GM19099 (cell line): ENCODE measurements around the gene GRM4.

Source experiments
- POLR2A ChIP-seq: IDR thresholded peaks from 3 replicates; pipeline ENCODE4 v1.6.1; 2011; ENCODE audit warnings: low read depth; ENCODE audit not compliant: insufficient read length; ENCODE audit errors: extremely low read depth

GRM4 gene

GRCh38 chr6:34135541-34135940 is 10.3 kb downstream of the GRM4 start:
- no peak for TF ChIP-seq POLR2A

DNA sequence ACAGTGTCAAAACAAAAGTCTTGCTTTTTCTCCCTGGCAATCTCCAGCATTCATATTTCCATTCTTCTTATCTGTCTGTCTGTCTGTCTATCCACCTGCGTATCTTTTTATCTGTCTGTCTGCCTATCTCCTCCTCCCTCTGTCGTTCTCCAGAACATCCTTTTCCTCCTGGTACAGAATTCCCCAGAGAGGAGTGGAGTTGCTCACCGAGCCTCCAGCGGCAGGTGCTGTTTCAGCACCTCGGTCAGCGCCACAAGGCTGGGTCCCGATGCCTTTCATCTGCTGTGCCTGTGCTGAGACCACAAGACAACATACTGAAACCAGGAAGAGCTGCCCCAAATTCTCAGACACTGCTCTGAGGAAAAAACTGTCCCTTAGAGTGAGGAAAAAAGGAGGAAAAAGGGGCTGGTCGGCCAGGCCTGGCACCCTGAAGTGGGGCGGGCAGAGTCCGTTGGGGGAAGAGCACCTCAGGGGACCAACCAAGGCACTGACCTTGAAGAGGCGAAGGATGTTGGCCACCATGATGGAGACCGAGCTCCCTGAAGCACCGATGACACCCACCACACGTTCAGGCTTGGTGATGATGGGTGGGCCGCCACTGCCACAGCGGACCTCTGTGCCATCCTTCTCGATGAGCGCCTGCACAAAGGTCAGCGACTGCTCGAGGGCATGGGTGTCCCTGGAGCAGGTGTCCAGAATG is 13.3 kb downstream of the GRM4 start:
- TF ChIP-seq POLR2A = no peak

- TF ChIP-seq POLR2A = no peak
Observed at GRCh38 chr6:34131326-34132290, 14.3 kb downstream of the GRM4 start.

DNA sequence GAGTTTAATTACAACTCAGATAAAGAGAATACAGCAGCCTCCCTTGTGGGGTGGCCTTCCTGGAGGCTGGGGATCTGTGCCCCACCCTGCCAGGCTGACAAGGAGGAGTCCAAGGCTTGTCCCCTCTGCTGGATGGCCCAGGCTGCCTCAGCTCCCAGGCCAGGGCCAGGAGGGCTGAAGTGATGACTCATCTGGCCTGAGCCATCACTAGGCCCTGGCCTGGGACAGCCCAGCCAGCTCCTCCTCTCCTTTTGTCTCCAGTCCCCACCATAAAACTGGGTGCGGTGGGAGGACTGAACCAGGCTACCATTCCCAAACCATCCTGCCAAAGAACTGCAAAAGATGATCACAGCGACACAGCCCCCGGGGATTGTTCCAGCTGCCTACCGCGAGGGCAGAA is 15.0 kb downstream of the GRM4 start:
- no peak for TF ChIP-seq POLR2A

- TF ChIP-seq POLR2A = no peak
Observed at GRCh38 chr6:34129753-34130152, 16.1 kb downstream of the GRM4 start.

GRCh38 chr6:34128045-34128444 is 17.8 kb downstream of the GRM4 start:
- no peak for TF ChIP-seq POLR2A

GRCh38 chr6:34126419-34126818 is 19.5 kb downstream of the GRM4 start:
- TF ChIP-seq POLR2A = no peak

GRCh38 chr6:34125939-34126338 is 19.9 kb downstream of the GRM4 start:
- TF ChIP-seq POLR2A = no peak

- no peak for TF ChIP-seq POLR2A
Observed at GRCh38 chr6:34120953-34121675, 24.8 kb downstream of the GRM4 start.

DNA sequence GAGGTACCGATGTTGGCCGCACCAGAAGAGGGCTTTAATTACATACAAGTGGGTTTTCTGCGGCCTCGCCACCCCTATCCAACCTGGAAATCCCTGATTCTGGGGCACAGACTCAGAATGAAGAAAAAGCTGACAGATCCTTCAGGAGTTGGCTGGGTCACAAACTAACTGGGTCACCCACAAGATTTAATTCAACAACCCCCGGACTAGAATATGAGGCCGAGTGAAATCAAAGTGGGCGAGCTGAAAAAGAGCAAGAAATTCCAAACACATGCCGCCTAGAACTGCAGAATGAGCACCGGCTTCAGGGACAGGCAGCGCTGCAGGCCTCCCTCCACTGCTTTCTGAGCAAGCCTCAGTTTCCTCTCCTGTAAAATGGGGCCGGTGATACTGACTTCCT is 30.0 kb downstream of the GRM4 start:
- TF ChIP-seq POLR2A = no peak

DNA sequence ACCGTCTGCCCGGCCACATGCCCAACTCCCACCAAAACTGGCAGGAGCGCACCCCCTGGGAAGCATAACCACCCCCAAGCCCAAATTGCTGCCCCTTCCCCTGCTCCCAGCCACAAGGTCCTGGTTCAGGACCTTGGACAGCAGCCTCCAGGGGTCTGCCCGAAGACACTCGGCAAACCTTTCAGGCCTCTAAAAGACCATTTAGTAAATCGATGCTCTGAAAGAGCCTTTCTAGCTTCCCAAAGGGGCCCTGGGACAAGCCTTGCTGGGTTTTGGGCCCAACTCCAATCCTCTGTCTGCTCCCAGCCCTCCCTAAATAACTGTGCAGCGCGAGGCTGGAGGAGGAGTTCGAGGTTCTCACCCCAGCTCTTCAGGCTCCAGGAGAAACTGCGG is 30.5 kb downstream of the GRM4 start:
- no peak for TF ChIP-seq POLR2A

DNA sequence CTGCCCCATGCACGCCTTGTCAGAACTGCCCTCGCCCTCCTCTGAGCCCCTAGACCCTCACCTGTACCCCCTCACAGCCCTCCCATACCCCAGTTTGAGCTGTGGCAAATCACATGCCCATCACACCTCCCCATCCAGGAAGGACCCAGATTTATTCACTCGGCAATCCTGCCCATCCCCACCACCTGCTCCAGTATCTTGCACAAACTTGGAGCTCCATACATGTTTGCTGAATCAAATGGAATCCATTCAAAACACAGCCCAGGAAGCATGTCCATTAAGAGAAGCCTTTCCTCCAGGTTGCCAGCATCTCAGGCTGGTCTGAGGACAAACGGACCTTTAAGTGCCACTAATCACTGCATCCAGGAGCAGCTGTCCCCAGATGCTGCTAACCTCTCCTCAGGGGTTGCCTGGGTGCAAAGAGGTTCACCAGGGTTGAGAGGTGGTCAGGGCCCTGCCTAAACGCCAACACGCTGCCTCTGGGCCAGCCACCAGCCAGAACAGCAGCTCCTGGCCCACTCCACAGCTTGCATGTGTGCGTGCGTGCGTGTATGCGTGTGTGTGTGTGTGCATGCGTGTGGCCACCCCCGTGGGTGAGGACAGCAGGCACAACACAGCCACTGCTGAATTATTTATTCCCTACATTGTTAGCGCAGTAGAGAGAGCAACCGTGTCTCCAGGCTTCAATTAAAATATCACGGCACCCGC is 31.0 kb downstream of the GRM4 start:
- TF ChIP-seq POLR2A = no peak

DNA sequence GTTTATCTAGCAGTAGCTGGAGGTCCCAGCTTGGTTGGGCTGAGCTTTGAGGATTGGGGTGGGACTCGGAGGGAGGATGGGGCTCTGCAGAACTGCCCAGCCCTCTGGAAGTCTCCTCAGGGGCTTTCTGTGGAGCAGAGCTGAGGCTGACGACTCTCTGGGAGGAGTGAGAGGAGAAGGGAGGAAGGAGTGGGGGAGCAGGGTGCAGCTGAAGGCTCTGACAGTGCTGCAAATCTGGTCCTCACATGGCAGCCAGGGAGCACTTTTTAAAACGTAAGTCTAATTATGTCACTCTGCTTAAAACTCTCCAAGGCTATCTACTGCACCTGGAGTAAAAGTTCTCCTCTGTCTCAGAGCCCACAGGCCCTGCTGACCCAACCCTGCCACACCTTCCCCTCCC is 32.4 kb downstream of the GRM4 start:
- TF ChIP-seq POLR2A = no peak

DNA sequence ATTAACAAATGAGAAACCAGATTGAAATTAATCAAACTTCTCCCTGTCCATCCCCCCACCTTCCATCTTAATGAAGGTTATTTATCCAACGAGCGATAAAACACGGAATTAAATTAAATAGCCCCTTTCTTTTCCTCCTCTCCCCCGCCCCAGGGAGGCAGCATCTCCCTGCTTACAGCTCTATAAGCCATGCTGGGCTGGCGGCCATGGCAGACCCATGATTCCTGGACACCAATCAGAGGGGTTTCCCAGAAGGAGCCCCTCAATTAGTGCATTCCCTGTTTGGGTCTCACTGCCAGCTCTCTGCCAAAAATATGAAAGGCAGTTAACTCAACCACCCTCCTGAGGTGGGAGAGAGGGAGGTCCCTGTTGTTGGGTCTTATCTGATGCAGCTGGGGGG is 33.8 kb downstream of the GRM4 start:
- no peak for TF ChIP-seq POLR2A

- no peak for TF ChIP-seq POLR2A
Observed at GRCh38 chr6:34110610-34111009, 35.3 kb downstream of the GRM4 start.
